HCEC 1CT (cell line): ENCODE data around the gene FEZ2.
"Not testable (repeated sequence)": the region's sequence is repeated elsewhere in the genome, so short reads cannot be mapped to it uniquely, and the experiment has no call there.

Experiments
- DNase-seq: peaks from one replicate; pipeline ENCODE4 v3.0.0-alpha.2; 2017

Gene FEZ2

DNA sequence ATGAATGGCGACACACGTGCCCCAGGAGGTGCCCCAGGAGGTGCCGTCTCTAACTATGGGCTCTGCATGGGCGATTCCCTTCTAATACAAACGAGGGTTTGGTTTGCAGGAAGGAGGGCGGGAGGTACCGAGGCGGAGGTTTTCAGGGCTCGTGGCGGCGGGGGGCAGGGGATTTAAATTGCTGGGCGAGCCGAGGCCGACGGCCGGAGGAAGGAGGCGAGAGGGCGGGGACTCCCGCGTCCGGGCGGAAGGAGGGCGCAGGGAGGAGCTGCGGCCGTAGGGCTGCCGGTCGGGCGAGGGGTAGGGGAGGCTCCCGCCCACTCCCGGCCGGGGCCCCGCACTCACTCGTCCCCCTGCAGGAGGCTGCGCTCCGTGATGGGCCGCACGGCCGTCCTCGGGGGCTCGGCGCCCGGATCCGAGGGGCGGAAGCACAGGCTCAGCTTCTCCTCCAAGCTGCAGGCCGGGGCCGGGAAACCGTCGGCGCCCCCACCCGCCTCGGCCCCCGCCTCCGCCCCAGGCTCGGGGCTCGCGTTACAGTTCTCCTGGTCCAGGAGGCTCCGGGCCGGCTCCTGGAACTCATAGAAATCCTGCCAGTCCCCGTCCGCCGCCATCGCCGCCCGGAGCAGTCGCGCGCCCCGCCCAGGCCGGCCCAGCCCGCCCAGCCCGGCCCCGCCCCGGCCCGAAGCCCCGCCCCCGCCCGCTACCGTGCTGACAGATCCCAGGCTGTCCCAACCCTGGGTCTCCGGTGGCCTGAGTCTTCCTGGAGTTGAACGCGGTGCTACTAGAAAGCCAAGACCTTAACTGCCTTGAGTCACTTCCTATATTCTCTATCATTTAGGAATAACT, at the start of gene FEZ2:
FEZ2 (minus strand) TSS at position 637 of the 846 bp plus-strand sequence; CDS start at position 611, 26 bp downstream.
- peak; percentile 74 for DNase-seq

DNA sequence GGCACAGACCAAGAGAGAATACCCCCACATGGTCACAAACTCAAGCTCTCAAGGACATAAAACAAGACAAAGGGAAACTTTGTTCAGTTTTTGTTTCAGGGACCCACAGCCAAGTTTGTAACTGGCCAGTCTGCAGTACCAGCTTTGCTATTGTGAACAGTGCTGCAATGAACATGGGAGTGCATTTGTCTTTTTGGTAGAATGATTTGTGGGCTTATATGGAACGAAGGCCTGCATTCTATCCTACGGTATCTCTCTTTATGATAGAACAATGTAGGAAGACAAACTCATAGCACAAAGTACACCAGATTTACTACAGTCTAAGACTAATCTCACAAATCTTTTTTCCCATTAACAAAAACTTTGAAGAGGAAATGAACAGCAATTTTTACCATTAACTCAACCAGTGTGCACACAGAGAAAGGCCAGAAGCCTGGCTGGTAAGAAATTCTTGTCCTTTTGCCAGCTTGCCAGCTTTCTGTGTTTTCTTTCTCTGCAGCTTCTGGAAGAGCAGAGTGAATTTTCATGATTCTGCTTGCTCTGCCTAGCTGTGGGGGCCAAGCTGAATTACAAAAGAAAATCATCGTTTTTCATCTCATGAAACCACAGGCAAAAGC, 37.1 kb upstream of the FEZ2 start:
- DNase-seq: no peak

- peak; percentile 39 for DNase-seq
Observed at GRCh38 chr2:36633470-36634092, 35.6 kb upstream of the FEZ2 start.

DNA sequence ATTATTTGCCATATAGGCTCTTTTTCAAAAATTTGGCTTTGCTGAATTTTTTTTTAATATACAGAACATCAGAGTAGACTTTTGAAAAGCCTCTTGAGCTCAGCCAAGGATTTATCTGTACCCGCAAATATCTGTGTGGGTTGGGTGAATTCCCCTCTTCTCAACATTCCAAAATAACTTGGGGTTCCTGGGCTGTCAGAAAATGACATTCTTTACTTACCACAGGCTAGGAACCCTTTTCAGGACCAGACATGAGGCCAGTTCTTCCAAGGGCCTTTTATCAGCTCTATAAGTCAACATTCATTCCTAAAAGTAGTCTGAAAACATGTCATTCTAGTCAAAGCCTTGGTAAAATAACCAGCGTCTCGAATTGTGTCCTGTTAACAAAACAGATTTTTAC, 28.8 kb upstream of the FEZ2 start:
- DNase-seq: no peak

DNA sequence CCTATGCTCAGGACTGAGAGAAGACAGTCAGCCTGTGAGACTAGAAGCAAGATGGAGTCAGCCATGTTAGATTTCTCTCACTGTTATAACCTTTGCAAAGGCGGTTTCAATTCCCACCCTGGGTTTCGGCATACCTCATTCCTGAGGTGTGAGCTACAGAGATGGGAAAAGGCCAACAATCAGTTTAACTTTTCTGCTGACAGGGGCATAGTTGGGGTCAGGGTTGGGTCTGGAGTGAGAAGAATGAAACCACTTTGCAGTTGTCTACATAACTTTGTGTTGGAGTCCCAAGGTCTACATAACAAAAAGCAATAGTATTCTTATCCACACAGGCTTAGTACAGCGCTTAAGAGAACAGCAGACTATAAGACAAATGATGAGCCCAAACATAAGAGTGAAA, 28.1 kb upstream of the FEZ2 start:
- no peak for DNase-seq

- no peak for DNase-seq
Observed at GRCh38 chr2:36625304-36625703, 27.3 kb upstream of the FEZ2 start.

DNA sequence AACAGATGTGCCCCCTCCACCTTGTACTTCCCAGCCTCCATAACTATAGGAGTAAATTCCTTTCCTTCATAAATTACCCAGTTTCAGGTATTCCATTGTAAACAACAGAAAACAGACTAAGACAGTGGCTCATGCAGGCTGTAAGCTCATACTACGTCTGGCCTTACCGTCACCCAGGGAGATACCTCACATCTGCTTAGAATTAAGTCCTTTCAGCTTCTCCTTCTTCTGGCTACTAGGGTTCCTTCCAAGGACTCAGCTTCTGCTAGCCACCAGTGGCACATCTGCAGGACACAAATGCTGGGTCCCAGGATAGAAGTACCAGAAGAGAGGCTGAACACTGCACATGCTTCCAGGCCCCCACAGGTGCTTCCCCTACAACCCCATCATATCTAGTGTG, 22.4 kb upstream of the FEZ2 start:
- no peak for DNase-seq

DNA sequence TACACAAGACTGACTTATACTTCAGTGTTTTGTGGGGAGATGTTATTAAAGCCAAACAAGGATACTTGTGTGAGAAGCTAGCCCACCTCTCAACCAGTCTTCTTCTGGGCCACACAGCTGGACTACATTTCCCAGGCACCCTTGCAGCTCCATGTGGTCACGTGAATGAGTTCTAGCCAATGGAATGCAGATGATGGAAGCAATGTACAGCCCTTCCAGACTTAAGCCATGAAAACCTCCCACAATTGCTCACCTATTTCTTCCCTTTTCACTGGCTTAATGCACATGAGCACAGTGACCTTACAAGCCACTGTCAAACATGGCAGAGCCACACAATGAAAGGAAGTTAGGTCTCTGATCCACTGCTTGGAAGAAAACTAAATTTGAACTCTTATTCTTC, 20.4 kb upstream of the FEZ2 start:
- peak; percentile 66 for DNase-seq

DNA sequence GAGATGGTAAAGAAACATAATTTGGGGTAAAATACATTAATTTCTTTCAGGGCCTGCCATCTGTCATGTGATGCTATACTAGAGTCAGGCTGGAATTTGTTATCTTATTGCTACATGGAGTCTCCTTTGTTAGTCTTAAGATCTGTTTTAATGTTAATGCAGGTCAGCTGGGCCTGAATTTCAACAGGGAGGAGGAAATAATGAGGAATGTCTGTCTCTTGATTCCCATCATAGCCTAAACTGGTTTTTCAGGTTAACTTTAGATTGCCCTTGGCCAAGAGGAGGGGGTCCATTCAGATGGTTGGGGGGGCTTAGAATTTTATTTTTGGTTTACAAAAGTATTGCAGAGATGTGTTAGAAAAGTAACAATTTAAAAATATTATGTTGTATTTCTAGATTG, 19.0 kb upstream of the FEZ2 start:
- no peak for DNase-seq

DNA sequence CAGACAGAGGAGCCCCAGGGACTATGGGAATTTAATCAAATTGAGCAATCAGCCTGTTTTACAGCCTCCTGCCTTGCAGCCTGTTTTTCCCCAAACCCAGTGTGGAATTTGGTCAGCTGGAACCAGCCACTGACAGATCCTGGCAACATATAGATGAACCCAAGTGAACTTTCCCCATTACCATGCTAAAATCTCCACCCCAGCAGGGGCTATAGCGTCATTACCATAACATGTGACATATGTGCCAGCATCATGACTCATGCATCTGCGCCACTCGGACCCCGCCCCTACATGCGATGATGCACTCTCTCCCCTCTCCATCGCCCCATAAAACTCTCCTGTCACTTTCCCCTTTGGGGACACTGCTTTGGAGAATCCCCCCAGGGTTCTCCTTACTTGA, 17.3 kb upstream of the FEZ2 start:
- peak; percentile 17 for DNase-seq

- DNase-seq: no peak
Observed at GRCh38 chr2:36613801-36614200, 15.8 kb upstream of the FEZ2 start.

DNA sequence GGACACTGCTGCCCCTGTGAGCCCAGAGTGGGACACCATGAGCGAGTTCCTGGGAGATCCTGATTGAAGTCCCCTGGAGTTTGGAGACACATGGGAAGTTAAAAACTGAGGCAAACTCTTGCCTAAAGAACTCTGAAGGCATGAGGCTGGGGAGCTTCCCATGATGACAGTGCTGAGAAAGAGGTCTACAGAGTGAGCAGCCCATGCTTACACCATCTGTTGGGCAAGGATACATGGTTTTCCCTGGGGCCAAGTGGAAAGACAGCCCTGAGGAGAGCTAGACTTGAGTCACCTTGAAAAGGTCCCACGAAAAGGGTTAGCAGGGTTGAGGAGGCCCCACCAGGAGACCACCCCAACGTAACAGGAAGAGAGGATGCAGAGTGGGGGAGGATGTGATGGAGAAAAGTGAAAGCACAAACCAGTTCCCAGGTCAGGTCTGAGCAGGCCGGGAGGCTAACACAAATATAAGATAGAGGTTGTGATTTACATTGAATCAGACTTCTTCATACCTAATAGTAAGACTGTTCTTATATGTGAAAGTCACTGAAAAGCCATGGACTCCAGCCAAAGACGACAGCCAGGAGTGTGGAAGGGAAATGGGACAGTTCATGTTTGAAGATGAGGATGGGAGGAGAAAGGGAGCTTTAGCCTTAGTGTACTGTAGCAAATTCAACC, 13.5 kb upstream of the FEZ2 start:
- DNase-seq: no peak

- no peak for DNase-seq
Observed at GRCh38 chr2:36609507-36609906, 11.5 kb upstream of the FEZ2 start.

- no peak for DNase-seq
Observed at GRCh38 chr2:36607947-36608346, 10.0 kb upstream of the FEZ2 start.

DNA sequence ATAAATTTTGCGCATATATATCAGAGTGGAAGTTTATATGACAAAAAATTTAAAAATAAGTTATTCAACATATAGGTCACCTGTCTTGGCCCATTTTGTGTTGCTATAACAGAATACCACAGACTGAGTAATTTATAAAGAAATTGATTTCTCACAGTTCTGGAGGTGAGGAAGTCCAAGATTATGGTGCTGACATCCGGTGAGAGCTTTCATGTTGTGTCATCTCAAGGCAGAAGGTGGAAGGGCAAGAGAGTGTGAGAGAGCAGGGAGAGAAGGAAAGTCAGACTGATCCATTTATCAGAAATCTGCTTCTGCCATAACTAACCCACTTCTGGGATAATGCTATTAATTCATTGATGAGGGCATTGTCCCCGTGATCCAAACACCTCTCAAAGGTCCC, 9.0 kb upstream of the FEZ2 start:
- no peak for DNase-seq

- DNase-seq: no peak
Observed at GRCh38 chr2:36605273-36605672, 7.3 kb upstream of the FEZ2 start.

- DNase-seq: not testable (repeated sequence)
Observed at GRCh38 chr2:36603629-36604028, 5.7 kb upstream of the FEZ2 start.

DNA sequence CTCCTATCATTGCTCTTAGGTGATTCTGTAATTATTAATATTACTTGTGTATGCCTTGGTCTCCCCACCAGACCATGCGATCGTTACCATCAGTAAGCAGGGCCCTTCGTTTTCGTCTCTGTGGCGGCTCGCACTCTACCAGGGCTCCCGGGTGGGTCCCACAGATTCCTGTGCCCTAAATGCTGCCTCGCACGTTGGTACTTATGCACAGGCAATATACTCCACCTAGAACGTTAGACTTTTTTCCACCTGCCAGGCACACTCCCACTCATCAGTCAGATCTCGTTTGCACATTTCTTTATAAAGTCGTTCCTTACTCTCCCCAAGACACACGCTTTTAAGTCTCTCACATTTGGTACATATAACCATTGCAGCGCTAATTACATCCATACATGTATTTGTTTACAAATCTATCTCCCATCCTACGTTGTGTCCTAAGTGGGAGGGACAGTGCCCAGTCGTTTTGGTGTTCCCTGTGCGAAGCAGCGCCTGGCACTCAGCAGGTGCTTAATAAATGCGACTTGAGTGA, 901 bp downstream of the FEZ2 start:
- no peak for DNase-seq

- DNase-seq: no peak
Observed at GRCh38 chr2:36596397-36596796, 1.6 kb downstream of the FEZ2 start.

GRCh38 chr2:36594849-36595248, 3.1 kb downstream of the FEZ2 start:
- DNase-seq: no peak

DNA sequence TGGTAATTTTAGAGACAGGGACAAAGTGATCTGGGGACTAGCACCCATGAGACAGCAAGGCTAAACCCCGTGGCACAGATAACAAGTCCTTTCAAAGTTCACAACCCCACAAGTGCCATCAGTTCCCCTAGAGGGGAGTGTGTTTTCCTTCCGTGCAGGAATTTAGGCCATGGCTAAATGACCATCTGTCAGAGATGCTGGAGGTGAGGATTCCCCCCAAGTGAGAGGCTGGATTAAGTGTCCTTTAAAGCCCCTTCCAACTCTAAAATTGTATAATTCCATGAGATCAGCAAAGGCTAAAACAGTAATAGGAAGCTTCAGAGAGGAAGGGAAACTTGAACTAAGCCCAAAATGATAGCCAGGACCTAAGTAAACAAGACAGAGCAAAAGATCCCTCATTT, 8.7 kb downstream of the FEZ2 start:
- DNase-seq: no peak

GRCh38 chr2:36587556-36587955, 10.4 kb downstream of the FEZ2 start:
- DNase-seq: peak; percentile 49

DNA sequence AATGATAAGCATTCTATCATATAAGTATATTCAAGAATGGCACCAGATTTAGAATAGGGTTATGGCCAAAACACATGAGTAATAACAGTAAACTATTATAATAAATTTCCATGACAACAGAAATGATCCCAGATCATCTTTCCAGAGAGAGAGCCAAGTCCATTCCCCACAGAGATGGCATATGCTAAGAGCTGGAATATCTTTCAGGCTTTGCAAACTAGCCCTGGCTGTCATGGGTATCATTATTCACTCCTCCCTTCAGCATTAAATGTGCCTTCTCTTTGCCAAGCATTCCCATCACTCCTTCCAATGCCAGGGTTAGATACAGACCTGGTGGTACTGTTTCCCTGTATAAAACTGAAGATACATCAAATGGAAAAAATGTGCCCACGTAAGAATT, 10.9 kb downstream of the FEZ2 start:
- DNase-seq: peak; percentile 29
